GM10248 (cell line): Measurements from ENCODE around the gene FAM234A.
A peak's percentile ranks its signal among the peaks of the same experiment; 100 is the strongest.

Experiments used
- CTCF ChIA-PET: fragments of 300-600 bp; sonication (Branson Sonifier 250); formaldehyde crosslinking; extraction: SDS; loops from one replicate; lab custom pipeline; 2021; ENCODE audit warnings: antibody characterized with exemption; lab: Yijun Ruan, JAX
- POLR2A ChIA-PET: fragments of 350-650 bp; sonication (Branson Sonifier 250); formaldehyde crosslinking; extraction: SDS; loops from one replicate; lab custom pipeline; 2020; ENCODE audit warnings: antibody characterized with exemption; lab: Yijun Ruan, JAX
- DNase-seq: peaks from one replicate; pipeline ENCODE4 v3.0.0; 2012; ENCODE audit errors: extremely low spot score
- TF ChIP-seq, protein P1 (sequence below): IDR thresholded peaks from 2 replicates; pipeline ENCODE4 v1.5.1; 2012; ENCODE audit warnings: mild to moderate bottlenecking, low read depth; ENCODE audit errors: extremely low read depth, missing control alignments, control extremely low read depth

The FAM234A gene

DNA sequence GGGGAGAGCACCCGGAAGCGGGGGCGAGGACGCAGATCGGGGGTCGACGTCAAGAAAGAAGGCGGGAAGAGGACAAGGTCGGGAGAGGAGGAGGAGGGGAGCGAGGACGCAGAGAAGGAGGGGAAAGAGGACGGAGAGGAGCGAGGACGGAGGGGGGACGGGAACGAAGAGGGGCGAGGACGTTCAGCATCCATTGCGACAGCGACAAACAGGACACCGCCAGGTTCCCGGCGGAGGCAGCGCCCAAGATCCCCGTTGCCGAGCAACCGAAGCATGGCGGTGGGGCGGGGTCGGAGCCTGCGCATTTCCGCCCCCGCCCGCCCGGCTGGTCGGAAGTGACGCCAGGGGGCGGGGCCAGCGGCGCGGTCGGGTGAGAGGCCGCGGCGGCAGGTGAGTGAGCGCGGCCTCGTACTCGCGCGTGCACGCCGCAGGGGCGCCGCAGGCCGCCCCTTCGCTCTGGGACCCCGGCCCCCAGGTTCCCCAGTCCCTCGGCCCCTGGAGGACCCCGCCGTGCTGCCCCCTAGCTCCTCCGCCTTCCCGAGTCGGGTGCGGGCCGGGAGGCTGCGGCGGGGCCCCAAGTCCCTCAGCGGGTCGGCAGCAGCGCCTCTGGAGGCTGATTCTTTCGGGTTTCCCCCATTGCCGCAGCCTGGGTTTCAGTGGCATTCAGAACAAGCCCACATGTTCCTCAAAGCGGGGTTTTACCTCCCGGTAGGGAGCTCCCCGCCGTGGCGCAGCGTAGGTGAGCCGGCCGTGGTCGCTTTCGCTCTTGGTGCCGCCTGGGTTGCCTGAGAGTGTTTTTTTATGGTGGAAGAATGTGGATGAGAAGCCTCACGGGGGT lies at the start of gene FAM234A:
Gene FAM234A, plus strand, starts transcription at position 354 of the 838 bp plus-strand sequence. CDS start 19,593 bp downstream, outside the sequence.
- ChIA-PET CTCF (interaction anchor here (0.8 to 1.7 kb wide), 7 partner anchors 9 to 126 kb away, joined by 3 to 10 read pairs (median 5); no protein-coding TSS in a partner anchor), POLR2A (interaction anchor here (1.2 to 1.6 kb wide), 2 partner anchors 16 to 34 kb away, joined by 4 to 7 read pairs; no protein-coding TSS in a partner anchor)
- TF ChIP-seq, protein P1, sequence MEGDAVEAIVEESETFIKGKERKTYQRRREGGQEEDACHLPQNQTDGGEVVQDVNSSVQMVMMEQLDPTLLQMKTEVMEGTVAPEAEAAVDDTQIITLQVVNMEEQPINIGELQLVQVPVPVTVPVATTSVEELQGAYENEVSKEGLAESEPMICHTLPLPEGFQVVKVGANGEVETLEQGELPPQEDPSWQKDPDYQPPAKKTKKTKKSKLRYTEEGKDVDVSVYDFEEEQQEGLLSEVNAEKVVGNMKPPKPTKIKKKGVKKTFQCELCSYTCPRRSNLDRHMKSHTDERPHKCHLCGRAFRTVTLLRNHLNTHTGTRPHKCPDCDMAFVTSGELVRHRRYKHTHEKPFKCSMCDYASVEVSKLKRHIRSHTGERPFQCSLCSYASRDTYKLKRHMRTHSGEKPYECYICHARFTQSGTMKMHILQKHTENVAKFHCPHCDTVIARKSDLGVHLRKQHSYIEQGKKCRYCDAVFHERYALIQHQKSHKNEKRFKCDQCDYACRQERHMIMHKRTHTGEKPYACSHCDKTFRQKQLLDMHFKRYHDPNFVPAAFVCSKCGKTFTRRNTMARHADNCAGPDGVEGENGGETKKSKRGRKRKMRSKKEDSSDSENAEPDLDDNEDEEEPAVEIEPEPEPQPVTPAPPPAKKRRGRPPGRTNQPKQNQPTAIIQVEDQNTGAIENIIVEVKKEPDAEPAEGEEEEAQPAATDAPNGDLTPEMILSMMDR, result peak; percentile 30
- peak; percentile 96 for DNase-seq

GRCh38 chr16:185213-185612 lies 49.4 kb upstream of the FAM234A start:
- ChIA-PET CTCF (no interaction called here), POLR2A (interaction anchor here (0.6 kb wide), 1 partner anchor 98 kb away, joined by 6 read pairs; no protein-coding TSS in a partner anchor)
- TF ChIP-seq, protein P1, result no peak
- no peak for DNase-seq

- ChIA-PET CTCF (no interaction called here), POLR2A (interaction anchor here (0.6 kb wide), 1 partner anchor 98 kb away, joined by 6 read pairs; no protein-coding TSS in a partner anchor)
- TF ChIP-seq, protein P1, result no peak
- DNase-seq, result no peak
Measured at GRCh38 chr16:185691-186090, 48.9 kb upstream of the FAM234A start.

- CTCF ChIA-PET, result interaction anchor here (1.0 to 1.5 kb wide), 3 partner anchors 70 to 122 kb away, joined by 3 to 7 read pairs (median 4); no protein-coding TSS in a partner anchor
- POLR2A ChIA-PET, result no interaction called here
- DNase-seq, result no peak
- TF ChIP-seq, protein P1, result no peak
Measured at GRCh38 chr16:187330-187729, 47.3 kb upstream of the FAM234A start.

DNA sequence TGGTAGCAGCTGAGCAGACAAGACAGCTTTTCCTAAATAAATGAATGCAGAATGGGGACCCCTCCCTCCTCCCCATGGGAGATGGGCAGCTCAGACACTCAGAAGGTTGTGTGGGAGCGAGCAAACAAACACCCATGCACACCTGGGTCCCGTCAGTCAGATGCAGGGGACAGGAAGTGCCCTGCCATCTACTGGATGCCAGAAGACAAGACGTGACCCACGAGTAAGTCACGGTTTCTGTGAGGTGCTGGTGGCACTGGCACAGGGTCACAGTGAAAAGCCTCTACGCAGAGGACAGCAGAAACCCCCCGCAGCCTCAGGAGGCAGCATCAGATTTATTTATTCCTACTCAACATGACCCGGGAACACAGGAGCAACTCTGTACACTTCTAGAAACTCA lies 45.9 kb upstream of the FAM234A start:
- TF ChIP-seq, protein P1, result peak; percentile 19
- ChIA-PET CTCF (interaction anchor here (1.1 kb wide), 1 partner anchor 19 kb away, joined by 3 read pairs; no protein-coding TSS in a partner anchor), POLR2A (interaction anchor here (0.5 kb wide), 1 partner anchor 36 kb away, joined by 4 read pairs; no protein-coding TSS in a partner anchor)
- DNase-seq, result no peak

DNA sequence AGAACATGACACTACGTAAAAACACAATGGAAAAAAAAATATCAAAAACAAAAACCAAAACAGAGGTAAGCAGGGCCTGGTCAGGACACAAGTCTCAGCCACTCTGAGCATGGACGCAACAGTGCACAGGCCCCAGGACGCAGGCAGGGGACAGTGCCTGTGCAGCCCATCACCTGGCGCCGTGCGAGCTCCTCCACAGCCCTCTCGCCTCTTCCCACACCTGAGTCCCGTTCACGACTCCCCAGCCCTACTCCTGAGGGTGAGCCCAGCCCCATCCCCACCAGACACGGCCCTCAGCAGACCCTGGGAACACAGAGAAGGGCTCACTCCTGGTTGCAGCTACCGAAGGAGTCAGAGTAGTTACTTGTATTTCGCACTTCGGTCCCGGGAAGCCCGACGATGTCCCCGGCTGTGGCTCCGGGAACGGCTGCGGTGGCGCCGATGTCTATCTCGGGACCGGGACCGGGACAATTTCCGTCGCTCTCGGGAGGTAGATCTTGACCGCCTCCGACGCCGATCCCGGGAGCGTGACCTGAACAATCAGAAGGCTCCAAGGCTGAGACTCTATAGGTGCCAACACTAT lies 44.9 kb upstream of the FAM234A start:
- TF ChIP-seq, protein P1, result no peak
- POLR2A ChIA-PET, result no interaction called here
- no peak for DNase-seq
- CTCF ChIA-PET, result interaction anchor here (2.6 kb wide), 1 partner anchor 8 kb away, joined by 11 read pairs; no protein-coding TSS in a partner anchor
